ENCODE data around the gene ALK.

ALK gene

DNA sequence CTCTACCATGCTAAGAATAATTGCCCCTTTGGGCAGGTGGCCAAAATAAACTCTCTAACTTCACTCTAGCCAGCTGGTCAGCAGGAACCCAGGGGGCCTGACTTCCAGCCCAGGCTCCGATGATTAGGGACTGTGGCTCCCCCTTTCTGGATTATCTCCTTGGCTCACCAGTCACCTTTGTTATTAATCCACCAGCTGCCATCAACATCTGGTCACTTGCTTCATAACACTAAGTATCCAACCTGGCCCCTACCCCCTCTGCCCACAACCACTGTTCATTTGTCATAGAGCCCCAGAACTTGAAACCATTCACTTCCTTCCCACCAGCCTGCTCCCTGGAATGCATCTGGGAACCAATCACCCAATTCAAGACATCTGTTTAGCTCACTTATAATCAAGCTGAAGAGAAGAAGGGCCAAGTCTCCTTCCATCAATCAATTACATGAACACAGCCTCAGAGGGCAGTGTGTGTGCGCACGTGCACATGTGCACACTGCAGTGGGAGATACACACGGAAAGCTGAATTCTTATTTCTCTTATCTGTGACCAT lies 215.1 kb downstream of the ALK start:
- no peak for DNase-seq

DNA sequence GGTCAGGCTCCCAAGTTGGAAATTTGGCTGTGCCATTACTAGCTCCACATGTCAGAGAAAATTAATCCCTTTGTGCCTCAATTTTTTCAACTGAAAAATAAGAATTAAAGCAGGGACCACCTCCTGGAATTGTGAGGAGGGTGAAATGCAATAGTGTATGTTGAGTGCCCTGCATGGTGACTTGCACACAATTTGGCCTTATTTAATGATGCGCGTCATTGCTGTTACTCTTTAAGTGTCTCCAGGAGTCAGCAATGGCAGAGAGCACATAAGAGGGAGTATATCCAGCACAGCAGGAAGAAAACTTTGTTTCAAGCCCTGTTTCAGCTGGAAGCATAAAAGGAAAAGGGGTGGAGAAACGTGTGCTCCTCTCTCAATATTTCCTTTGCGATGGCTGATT lies 215.8 kb downstream of the ALK start:
- no peak for DNase-seq

DNA sequence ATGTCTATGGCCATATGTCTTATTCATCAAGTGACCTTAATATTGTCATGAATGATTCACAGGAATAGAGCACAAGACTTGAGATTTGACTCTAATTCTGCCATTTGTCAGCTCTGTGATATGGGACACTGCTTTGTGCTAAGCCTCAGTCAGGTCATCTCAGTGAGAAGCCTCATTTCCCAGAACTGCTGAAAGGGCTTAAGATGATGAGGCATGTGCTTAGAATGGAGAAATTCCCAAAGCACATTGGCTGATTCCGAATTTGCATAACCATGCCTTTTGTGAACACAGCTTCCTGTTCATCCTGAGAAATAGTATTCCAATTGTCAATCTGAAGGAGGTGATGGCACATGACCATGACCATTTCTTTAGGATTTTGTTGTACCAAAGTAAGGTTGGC lies 218.1 kb downstream of the ALK start:
- no peak for DNase-seq

DNA sequence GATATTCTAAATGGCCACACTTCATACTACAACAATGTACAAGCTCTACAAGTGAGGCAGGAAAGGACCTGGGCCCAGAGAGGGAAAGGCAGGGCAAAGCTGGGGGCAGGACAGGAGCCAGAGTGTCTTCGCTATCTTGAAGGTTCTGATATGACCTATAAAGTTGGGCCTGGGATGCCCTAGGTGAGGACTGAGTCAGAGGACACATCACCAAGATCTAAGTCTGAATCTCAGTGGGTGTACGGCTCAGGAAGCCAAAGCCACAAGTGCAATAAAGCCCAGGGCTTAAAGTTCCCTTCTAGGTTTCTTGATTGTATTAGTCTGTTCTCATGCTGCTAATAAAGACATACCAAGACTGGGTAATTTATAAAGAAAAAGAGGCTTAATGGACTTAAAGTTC lies 219.1 kb downstream of the ALK start:
- DNase-seq = no peak

DNA sequence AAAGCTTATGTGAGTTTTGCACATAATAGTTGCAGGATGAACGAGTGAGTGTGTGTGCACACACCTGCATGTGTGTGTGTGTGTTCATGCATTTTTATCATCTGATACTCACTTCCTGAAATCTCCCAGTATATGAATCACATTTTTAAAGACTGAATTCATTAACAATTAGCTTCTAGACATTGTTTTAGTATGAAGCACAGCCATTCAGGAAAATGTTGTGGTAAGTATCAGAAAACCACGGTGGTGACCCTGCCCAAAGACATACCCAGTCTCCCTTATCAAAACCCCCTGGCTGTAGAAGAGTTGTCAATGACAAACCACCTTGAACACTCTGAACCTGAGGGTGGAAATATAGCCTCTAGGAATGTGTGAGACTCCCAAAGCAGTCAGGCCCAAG lies 220.8 kb downstream of the ALK start:
- DNase-seq = no peak

DNA sequence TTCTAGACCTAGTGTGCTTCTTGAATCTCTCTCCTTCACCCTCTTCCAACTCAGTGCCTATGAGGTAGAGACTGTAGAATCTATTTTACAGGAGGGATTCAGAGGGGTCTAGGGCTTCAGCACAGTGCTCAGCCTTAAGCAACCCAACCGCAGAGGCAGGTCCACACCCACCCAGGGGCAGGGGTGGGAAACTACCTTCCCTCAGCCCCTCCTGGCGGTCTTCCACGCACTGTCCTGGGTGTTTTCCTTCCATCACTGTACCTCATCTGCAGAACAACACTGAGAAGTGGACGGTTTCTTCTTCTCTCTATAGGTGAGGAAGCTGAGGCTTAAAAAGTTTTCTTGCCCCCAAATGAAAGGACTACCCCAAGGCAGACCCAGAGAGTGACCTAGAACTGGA lies 222.3 kb downstream of the ALK start:
- DNase-seq = no peak

DNA sequence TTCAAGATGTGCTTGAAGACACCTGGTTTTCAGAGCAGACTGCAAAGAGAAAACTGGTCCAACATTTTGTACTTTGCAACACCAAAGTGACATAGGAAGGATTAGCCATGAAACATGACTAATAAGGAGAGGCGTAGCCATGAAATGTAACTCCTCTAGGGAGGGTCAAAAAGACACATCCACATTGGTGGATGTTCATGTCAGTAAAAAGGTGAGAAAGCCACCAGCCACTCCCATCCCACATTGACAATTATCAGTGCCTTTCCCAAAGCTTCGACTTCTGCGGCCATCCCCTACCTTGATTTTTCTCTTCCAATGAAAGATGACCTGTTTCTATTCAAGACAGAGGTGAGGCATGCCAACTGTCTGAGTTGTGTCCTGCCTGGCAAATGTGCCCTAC lies 223.2 kb downstream of the ALK start:
- no peak for DNase-seq

DNA sequence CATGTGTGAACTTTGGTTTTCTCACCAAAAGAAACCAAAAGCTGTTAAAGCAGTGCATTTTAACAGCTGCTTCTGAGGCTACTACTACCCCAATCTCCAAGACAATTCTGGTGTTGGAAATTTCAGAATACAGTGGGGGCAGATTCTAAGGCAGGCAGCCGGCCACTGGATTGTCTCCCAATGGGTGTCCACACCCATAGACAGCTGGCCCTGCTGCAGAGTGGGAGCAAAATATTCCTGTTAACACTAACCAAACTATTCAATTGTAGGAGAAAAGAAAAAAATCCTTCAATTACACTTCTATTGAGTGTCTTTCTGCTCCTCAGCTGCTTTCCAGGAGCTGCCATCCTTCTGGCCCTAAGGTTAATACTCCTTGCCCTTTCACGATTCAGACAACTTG lies 223.7 kb downstream of the ALK start:
- no peak for DNase-seq

DNA sequence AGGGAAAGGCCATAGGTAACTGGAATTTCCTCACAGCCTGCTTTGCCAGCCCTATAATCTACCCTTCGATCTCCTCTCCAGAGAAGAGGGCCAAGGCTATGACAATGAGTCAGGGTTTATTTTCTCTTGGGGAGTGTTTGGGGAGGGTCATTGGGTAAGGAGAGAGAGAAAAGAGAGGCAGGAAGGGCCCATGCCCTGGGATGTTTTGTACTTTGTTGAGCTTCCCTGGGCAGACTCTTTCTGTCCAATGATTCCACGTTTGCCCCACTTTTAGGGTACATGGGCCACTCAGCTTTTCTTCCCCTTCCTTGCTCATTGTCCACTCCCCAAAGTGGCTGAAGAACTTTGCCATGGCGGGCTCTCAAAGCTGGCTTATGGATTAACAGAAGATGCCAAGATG lies 224.2 kb downstream of the ALK start:
- no peak for DNase-seq

DNA sequence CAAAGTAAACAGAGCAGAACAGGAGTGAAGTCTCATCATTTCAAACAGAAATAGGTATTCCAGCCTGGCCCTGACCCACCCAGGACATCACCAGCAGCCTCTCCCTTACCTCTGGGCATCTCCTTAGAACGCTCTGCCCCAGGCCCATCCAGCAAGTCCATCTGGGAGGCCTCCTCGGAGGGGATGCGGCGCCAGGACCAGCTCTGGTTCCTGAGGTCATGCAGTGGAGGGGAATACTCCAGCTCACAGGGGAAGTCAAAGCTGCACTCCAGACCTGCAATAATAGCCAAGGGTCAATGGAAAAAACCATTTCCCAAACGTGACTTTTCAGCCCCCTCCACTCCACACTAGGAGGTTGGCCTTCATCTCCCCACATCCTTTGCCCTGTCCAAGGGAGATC lies 226.6 kb downstream of the ALK start:
- DNase-seq = no peak

DNA sequence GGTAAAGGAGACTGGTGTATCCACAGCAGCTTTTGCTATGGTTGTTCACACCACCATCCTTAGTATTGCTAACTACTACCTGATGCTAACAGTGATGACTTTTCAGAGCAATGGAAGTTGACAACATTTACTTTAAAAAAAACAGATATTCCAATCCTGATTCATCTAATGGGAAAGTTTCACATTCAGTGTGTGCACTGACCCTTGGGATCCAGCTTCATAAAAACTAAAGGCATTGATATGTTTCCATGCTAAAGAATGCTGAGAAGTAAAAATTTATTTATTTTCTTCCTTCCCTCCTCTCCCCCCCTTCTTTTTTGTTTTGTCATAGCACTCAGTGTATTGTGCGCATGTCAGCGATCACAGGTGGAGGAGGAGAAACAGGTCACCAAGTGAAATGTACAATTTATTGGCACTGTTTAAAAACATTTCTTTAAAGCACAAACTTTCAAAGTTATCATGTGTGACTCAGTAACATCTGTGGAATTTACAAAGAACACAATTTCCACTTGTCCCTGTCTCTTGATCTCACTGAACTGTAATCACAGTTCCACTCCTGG lies 229.9 kb downstream of the ALK start:
- DNase-seq = no peak

DNA sequence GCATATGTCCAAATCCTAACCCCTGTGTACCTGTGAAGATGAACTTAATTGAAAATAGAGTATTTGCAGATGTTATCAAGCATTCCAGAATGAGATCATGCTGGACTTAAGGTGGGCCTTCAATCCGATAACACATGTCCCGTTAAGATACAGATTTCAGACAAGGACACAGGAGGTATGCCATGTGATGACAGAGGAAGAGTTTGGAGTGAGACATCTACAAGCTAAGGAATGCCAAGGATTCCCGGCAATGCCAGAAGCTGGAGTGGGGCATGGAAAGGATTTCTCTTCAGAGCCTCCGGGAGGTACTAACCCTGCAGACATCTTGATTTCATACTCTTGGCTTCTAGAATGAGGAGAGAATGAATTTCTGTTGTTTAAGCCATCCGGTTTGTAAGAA lies 231.7 kb downstream of the ALK start:
- no peak for DNase-seq

DNA sequence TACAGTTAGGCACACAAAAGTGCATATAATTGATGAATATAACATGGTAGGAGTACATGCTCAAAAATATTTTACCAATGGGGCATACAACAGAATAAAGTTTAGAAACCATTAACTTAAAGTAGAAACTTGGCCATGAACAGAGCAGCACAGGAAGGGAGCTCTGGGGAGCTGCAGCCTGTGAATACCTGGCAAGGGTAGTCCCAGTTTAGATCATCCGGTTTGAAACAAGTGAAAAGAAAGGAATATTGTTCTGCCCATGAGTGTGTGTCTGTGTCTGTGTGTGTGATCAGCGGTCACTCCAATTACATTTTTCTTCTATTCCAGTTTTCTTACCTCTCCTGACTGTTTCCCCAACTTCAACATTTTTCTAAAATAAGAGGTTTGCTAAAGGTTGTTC lies 233.0 kb downstream of the ALK start:
- no peak for DNase-seq

DNA sequence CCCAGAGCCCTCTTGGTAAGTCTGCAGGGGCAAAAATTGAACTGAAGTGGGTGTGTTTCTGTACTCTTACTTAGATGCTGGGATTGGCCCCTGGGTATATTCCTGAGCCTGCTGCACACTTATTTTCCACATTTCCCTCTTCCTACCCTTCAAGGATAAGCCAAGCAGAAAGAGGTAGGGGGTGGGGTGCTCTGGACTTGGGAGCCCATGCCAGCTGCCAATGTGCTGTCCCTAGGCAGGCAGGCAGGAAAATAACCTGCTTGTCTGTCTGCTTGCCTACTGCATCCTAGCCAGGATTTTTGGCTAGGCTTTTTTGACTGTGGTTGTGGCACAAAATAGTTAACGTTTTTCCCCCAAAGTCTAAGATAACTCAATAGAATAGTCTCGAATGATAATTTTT lies 234.3 kb downstream of the ALK start:
- no peak for DNase-seq

DNA sequence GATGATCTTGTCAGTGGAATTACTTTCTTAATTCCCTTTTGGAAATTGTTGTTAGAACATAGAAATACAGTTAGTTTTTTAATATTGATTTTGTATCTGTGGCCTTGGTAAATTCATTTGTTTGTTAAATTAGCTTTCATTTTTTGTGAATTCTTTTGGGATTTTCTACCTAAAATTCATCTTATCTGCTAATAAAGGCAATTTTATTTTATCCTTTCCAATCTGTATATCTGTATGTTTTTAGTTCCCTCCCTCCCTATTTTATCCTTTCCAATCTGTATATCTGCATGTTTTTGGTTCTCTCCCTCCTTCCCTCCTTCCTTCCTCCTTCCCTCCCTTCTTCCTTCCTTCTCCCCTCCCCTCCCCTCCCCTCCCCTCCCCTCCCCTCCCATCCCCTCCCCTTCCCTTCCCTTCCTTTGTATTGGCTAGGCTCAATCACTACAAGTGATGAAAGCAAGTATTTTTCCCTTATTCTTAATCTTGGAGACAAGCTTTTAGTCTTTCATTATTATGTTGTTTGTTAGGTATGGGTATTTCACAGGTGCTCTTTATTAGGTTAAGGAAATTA lies 244.4 kb downstream of the ALK start:
- no peak for DNase-seq

DNA sequence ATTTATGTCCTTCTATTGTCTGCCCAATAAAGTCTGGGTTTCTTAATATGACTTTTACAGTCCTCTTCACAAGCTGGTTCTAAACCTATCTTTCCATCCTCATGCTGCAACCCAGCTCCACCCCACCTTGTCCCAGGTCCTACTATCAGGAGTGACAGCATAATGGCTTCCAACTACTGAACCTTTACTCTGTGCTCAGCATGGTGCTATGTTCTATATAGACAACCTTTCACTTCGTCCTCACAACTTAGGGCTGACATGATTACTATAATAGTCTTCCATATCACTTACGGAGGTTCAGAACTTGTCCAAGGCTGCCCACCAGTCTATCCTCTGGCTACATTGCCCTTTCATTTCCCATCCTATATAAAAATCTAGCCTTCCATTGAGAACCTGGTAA lies 256.8 kb downstream of the ALK start:
- no peak for DNase-seq

DNA sequence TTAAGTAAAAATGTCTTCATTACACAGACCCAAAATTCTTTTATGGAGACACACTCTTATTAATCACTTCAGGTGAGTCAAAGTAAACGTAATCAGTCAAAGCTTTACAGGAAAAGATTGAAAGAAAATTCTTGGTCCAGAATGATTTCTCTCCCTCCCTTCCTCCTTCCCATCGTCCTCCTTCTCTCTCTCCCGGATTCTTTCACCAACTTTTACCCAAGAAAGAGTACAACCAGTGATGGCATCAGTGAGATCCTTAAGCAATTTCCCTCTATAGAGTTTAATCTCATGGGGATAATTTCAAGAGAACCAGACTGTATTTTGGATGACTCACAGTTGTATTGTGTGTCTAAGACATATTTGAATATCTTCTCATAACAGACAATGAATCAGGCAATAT lies 258.1 kb downstream of the ALK start:
- DNase-seq = no peak

DNA sequence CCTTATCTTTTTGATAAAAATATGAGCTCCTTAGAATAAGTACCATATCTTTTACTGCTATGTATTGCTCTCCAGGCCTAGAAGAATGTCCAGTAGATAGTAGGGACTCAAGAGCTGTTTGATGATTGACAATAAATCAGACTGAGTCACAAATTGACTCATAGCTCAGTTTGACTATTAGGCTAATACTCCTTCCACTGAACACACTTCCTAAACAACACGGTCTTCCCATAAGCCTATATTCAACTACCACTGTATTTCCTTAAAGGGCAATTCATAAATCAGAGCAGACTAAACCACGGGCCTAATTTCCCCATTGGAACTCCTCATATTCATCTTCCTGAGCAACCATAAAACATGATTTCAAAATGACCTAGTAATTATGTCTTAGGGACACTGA lies 258.5 kb downstream of the ALK start:
- DNase-seq = no peak

DNA sequence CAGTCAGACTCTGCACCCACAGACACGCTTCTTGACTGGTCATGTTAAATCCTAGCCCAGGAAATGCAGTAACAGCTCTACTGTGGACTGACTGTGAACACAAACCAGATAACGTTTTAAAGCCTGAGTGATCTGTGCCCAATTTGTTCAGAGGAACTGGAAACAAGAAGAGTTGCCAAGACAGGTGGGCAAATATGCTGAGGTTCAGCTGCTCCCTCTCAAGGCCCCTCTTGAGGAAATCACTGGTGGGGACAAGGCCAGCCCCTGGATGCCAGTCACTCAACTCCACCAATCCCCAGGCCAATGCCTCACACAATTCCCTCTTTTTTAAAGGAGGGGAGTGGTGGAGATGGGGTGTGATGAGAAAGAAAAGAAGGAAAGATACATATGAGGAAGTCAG lies 261.2 kb downstream of the ALK start:
- DNase-seq = no peak

DNA sequence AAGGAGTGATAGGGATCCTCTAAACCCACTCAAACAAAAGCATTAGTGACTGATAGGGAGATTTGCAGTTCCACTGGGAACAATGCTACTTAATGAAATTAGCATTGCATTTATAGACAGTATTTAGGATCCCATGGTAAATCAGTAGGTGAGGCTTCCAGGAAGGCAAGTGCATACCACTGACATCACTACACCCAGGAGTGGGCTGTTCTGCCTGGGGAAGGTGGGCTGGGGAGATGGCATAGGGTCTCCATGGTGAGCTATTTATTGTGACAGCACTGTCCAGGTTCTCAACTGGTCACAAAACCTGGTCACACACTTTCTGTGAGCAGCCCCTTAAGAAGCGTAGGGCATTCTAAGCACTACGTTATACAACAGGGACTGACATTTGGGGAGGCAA lies 262.2 kb downstream of the ALK start:
- no peak for DNase-seq

DNA sequence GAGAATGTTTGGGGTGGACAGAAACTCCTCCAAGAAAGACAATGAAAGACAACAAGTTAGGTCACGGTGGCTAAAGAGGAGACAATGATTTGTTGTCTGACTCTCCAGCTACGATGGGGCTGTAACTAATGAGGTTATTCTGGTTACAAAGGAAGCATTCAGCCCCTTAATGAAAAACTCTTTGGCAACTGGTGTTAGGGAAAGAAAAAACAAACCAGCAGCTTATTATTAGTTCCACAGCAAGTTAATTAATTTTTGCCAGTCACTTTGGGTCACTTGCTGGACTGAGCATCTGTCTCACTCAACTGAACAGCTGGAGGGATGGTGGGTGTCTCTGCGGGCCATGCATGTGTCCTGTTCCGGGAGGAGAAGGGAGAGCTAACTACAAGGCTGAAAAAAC lies 263.7 kb downstream of the ALK start:
- no peak for DNase-seq

DNA sequence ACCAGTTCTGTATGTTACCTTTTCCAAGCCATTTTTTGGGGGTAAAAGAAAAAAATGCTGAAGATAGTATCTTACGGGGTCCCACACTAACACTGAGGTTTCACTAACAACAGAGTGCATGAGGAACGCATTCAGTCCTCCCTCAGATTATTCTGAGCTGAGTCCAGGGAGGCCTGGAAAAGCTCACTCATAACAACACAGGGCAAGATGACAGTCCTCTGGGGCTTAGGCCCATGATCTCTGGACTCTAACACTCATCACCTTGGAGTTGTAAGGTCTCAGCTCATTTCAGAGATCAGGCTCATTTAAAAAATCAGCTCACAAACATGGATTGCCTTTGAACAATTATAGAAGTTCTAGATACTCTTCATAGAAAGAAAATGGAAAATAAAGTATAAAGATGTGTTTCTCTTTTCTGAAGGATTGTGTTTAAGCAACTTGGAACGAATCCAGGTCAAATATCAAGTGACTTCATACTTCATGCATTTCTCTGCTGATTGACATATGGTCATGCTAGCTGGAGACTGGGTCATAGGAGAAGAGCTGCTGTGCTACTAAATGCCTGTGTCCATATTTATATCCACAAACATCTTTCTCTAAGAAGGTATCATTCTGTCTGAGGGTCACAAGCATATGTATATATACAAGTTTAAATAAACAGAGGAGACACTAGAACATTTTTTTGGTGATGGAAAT lies 265.8 kb downstream of the ALK start:
- no peak for DNase-seq

DNA sequence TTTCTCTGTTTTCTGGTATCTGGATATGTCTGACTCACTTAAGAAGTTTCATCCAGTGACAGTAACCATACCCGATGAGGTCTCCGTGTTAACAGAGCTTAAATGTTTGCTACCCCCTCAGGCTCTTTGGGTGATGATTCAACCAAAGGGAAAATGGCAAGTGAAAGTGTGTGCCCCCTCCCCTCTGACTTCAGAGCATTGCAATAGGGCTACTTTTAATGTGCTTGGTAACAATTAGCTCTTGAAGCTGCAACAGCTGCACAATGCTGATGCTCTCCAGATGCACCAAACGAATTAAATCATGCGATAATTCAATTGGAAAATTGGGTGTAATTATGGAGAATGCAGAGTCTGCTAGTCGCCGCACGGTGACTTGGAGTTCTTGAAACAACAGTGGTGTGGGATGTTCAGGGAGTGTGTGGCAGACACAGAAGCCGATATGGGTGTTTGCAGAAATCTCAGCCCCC lies 270.7 kb downstream of the ALK start:
- no peak for DNase-seq

DNA sequence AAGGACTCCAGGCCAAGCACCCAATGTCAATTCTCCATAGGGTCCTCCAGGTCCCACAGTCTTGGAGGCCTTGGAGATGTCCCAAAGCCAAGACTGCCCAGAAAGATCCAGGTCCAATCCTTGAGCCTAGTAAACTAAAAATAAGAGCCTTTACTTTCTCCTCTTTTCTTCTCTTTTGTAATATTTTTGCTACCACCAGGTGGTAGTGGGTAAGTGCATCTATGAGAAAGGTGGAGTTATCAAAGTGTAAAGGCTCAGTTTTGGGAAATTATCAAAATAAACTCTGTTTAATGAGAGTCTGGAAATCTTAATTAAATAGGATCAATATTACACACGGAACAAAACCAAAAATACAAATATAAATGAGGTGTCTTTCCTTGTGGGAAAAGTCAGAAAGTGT lies 276.4 kb downstream of the ALK start:
- DNase-seq = no peak

DNA sequence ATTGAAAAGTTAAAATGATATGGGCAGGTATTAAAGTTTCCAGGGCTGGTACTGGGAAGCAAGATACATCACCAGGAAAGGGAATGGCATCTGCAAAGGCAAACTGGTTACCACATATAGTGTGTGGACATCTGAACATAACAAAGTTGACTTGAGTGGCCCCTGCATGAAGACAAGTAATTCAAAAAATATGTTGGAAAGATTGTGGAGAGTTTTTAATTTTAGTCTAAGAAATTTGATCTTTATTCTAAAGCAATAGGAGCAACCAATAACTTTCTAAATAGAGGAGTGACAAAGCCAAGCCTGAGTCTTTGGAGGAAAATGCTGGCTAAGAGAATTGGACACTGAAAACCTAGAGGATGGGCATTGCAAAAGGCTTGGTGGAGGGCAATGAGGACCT lies 278.2 kb downstream of the ALK start:
- DNase-seq = no peak

All from NCI-H1092 (cell line).